Endodermal cell (in vitro differentiated cells): Measurements from ENCODE around the gene KAZN. TPM values are rescaled to one million over a fixed set of nuclear protein-coding genes. Genes with fewer than 3 reads are reported as not detected.

Source experiments
- DNase-seq: peaks from one replicate; pipeline ENCODE4 v3.0.0-alpha.2; 2017
- H3K27ac ChIP-seq: 2 replicates; pipeline ENCODE4 v1.5.1; 2013; ENCODE audit warnings: mild to moderate bottlenecking, low read depth, low read length, moderate library complexity
- H3K27me3 ChIP-seq: 2 replicates; pipeline ENCODE4 v1.6.1; 2013; ENCODE audit warnings: mild to moderate bottlenecking, low read length, moderate library complexity; ENCODE audit not compliant: insufficient read depth, control insufficient read depth, poor library complexity, severe bottlenecking
- H3K36me3 ChIP-seq: 2 replicates; pipeline ENCODE4 v1.7.0; 2013; ENCODE audit warnings: mild to moderate bottlenecking, low read length, moderate library complexity; ENCODE audit not compliant: control insufficient read depth, insufficient read depth
- H3K4me1 ChIP-seq: one replicate; pipeline ENCODE4 v1.7.0; 2013; ENCODE audit warnings: low read length; ENCODE audit not compliant: control insufficient read depth, insufficient read depth
- H3K4me3 ChIP-seq: 2 replicates; pipeline ENCODE4 v1.5.1; 2013; ENCODE audit warnings: mild to moderate bottlenecking, low read length, moderate library complexity
- H3K9ac ChIP-seq: 2 replicates; pipeline ENCODE4 v1.6.1; 2013; ENCODE audit warnings: mild to moderate bottlenecking, low read length, moderate library complexity; ENCODE audit not compliant: poor library complexity, severe bottlenecking; ENCODE audit errors: extremely low read depth
- H3K9me3 ChIP-seq: 2 replicates; pipeline ENCODE4 v1.6.1; 2013; ENCODE audit warnings: mild to moderate bottlenecking, low read length, moderate library complexity; ENCODE audit not compliant: control insufficient read depth
- H3K27ac Mint-ChIP-seq: 2 replicates; pipeline ENCODE4 v1.8.0; 2020; ENCODE audit warnings: mixed read lengths
- H3K27me3 Mint-ChIP-seq: 2 replicates; pipeline ENCODE4 v1.8.0; 2021; ENCODE audit warnings: mild to moderate bottlenecking, mixed read lengths; ENCODE audit not compliant: insufficient read depth
- H3K36me3 Mint-ChIP-seq: 2 replicates; pipeline ENCODE4 v1.8.0; 2020; ENCODE audit warnings: low read depth, mixed read lengths
- H3K4me1 Mint-ChIP-seq: 2 replicates; pipeline ENCODE4 v1.8.0; 2020; ENCODE audit warnings: mixed read lengths
- H3K4me3 Mint-ChIP-seq: 2 replicates; pipeline ENCODE4 v1.8.0; 2020; ENCODE audit warnings: mild to moderate bottlenecking, moderate library complexity, mixed read lengths
- H3K9me3 Mint-ChIP-seq: 2 replicates; pipeline ENCODE4 v1.8.0; 2020; ENCODE audit warnings: mild to moderate bottlenecking, mixed read lengths
- WGBS, 2 experiments: methylation state at CpG; one replicate each; pipeline versions ENCODE4 v1.1.5 to v1.1.7; 2013; ENCODE audit warnings: missing lambda C conversion rate in 2 of 2, mixed read lengths in 1 of 2; ENCODE audit not compliant: insufficient coverage in 1 of 2, insufficient read length in 1 of 2; 5-methylcytosine and 5-hydroxymethylcytosine counted together
- total RNA-seq, 2 donors: library from RNA; stranded (reverse); fragmentation: NEBNext Ultra II Directional in 1 of 2; extraction: Animal tissue kit (Norgen Biotek cat#: 25700) in 1 of 2; gene quantifications; 2 replicates in 1 of 2; 3 replicates in 1 of 2; pipeline ENCODE4 v1.2.1, GENCODE V29; 2021
- TF ChIP-seq, protein P1 (sequence below): fragments of 200-600 bp; sonication (generic); conservative IDR thresholded peaks from 2 replicates; pipeline ENCODE4 v1.5.0; 2021; ENCODE audit warnings: antibody characterized with exemption, mild to moderate bottlenecking

KAZN gene
- total RNA-seq, 2 donors from 2014 or later = 12.4 to 13.9 TPM

GRCh38 chr1:14877224-14877623 lies 278.7 kb downstream of the KAZN start:
- 89 to 97% methylated on average over 3 of the region's 3 CpGs for WGBS, 2 experiments
- Mint-ChIP-seq H3K4me1 (peaks cover 15% of the 10 kb centered on the region), H3K9me3 (no peaks in the 10 kb centered on the region), H3K4me3 (no peak overlapping the region), H3K27me3 (peaks cover 8% of the 10 kb centered on the region), H3K36me3 (no peaks in the 10 kb centered on the region), H3K27ac (no peak overlapping the region)
- TF ChIP-seq, protein P1, sequence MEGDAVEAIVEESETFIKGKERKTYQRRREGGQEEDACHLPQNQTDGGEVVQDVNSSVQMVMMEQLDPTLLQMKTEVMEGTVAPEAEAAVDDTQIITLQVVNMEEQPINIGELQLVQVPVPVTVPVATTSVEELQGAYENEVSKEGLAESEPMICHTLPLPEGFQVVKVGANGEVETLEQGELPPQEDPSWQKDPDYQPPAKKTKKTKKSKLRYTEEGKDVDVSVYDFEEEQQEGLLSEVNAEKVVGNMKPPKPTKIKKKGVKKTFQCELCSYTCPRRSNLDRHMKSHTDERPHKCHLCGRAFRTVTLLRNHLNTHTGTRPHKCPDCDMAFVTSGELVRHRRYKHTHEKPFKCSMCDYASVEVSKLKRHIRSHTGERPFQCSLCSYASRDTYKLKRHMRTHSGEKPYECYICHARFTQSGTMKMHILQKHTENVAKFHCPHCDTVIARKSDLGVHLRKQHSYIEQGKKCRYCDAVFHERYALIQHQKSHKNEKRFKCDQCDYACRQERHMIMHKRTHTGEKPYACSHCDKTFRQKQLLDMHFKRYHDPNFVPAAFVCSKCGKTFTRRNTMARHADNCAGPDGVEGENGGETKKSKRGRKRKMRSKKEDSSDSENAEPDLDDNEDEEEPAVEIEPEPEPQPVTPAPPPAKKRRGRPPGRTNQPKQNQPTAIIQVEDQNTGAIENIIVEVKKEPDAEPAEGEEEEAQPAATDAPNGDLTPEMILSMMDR = no peak
- Histone ChIP-seq H3K27me3 (peaks cover 27% of the 10 kb centered on the region), H3K9ac (no peak overlapping the region), H3K27ac (no peak overlapping the region), H3K9me3 (no peaks in the 10 kb centered on the region), H3K36me3 (no peaks in the 10 kb centered on the region), H3K4me3 (no peak overlapping the region), H3K4me1 (peaks cover 5% of the 10 kb centered on the region)
- no peak for DNase-seq

- Histone ChIP-seq H3K4me3 (no peak overlapping the region), H3K9ac (no peak overlapping the region), H3K9me3 (no peaks in the 10 kb centered on the region), H3K36me3 (no peaks in the 10 kb centered on the region), H3K27me3 (peaks cover 25% of the 10 kb centered on the region), H3K4me1 (peaks cover 5% of the 10 kb centered on the region), H3K27ac (no peak overlapping the region)
- Mint-ChIP-seq H3K4me3 (no peak overlapping the region), H3K9me3 (no peaks in the 10 kb centered on the region), H3K27ac (no peak overlapping the region), H3K27me3 (peaks cover 8% of the 10 kb centered on the region), H3K4me1 (peaks cover 17% of the 10 kb centered on the region), H3K36me3 (no peaks in the 10 kb centered on the region)
- DNase-seq = no peak
- TF ChIP-seq, protein P1 = no peak
These were observed 279.6 kb downstream of the KAZN start for GRCh38 chr1:14878124-14878523.

DNA sequence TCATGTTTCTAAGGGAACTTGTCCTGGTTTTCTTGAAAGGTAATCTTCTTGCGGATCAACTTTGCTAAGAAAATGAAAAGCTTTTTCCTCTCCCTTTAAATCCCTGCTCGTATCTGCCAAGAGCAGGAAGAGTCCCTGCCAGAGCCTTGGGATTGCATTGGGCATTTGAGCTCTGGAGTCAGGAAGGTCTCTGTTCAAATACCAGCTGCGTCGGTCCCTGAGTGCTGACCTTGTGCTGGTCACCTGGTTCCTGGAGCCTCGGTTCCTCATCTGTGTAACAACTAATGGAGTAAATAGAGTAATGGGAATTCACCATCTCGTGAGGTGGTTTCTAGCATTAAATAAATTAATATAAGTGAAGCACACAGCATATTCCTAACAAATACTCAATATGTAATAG lies 280.5 kb downstream of the KAZN start:
- Mint-ChIP-seq H3K9me3 (no peaks in the 10 kb centered on the region), H3K4me1 (peaks cover 17% of the 10 kb centered on the region), H3K4me3 (no peak overlapping the region), H3K27ac (no peak overlapping the region), H3K36me3 (no peaks in the 10 kb centered on the region), H3K27me3 (peaks cover 8% of the 10 kb centered on the region)
- TF ChIP-seq, protein P1 = no peak
- Histone ChIP-seq H3K9ac (no peak overlapping the region), H3K4me3 (no peak overlapping the region), H3K27ac (no peak overlapping the region), H3K36me3 (no peaks in the 10 kb centered on the region), H3K27me3 (peaks cover 17% of the 10 kb centered on the region), H3K4me1 (peaks cover 5% of the 10 kb centered on the region), H3K9me3 (no peaks in the 10 kb centered on the region)
- no peak for DNase-seq
- WGBS, 2 experiments = 90 to 96% methylated on average over 4 to 5 of the region's 6 CpGs
